Epithelial cell of alveolus of lung (primary cell): ENCODE results near the gene CCDC61. TPM values are rescaled to one million over a fixed set of nuclear protein-coding genes. Genes with fewer than 3 reads are reported as not detected.

Source experiments
- total RNA-seq: library from RNA; depleted of rRNA; stranded (reverse); fragments of >200 nt; gene quantifications from 2 replicates; pipeline ENCODE4 v1.2.1, GENCODE V29; 2015

The CCDC61 gene, protein sequence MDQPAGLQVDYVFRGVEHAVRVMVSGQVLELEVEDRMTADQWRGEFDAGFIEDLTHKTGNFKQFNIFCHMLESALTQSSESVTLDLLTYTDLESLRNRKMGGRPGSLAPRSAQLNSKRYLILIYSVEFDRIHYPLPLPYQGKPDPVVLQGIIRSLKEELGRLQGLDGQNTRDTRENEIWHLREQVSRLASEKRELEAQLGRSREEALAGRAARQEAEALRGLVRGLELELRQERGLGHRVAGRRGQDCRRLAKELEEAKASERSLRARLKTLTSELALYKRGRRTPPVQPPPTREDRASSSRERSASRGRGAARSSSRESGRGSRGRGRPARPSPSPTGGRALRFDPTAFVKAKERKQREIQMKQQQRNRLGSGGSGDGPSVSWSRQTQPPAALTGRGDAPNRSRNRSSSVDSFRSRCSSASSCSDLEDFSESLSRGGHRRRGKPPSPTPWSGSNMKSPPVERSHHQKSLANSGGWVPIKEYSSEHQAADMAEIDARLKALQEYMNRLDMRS
- total RNA-seq = 9.8 and 11.8 TPM in 2 replicates

GRCh38 chr19:45994998-45995714 lies at the start of gene CCDC61:
Gene CCDC61 (plus strand): TSS chr19:45995467. CDS start chr19:46003019, 7,552 bp downstream.

DNA sequence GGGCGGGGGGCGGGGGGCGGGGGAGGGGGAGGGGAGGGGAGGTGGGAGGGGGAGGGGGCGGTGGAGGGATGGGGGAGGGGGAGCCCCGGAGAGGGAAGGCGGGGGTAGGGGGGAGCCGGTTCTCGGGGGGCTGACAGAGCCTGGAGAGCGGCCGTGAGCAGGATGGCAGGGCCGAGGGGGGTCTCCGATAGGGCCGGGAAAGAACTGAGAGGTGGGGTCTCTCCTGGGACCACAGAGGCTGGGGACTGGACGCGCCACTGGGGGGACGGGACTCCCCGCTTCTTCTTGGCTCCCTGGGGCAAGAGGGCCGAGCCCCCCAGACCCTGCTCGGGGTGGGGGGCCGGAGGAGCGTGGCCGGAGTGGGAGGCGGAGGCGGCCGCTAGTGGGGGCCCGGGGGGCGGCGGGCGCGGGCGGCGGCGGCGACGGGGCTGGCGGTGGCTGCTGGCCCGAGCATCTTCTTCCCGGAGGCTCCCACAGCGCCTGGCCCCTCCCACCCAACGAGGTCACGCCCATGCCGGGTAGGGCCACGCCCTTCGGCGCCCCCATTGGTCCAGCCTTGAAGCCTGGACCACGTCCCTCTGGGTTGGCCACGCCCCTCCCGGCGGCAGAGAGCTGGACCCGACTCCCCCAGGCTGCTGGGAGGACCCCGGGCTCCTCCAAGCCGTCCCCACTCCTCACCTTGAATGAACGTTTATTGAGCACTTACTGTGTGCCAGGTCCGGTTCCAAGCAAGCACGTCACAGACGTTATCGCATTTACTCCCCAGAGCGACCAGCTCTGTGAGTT lies 21.5 kb upstream of the CCDC61 start, which contains the start of gene NOVA2:
Gene NOVA2 (minus strand): TSS at position 313 of the 786 bp plus-strand sequence. CDS start 514 bp downstream, outside the sequence.

GRCh38 chr19:46022431-46023310 lies 27.4 kb downstream of the CCDC61 start, which contains the start of gene PGLYRP1:
Gene PGLYRP1 (minus strand): TSS chr19:46023053. CDS start chr19:46023021, 32 bp downstream.

GRCh38 chr19:46040952-46041500 lies 45.8 kb downstream of the CCDC61 start, which contains the start of gene IGFL4:
Gene IGFL4 (minus strand): TSS chr19:46041002. CDS start chr19:46040962, 40 bp downstream.

Other genes starting within 250 kb of the CCDC61 start
- 14.9 and 22.0 TPM in 2 replicates for gene SIX5, start 226.2 kb upstream of the CCDC61 start, total RNA-seq
- 7.9 and 33.5 TPM in 2 replicates for gene DMPK, start 213.0 kb upstream of the CCDC61 start, total RNA-seq
- 28.7 and 32.5 TPM in 2 replicates for gene DMWD, start 202.6 kb upstream of the CCDC61 start, total RNA-seq
- gene RSPH6A, start 180.2 kb upstream of the CCDC61 start, total RNA-seq = 0.08 TPM in 1 of 2 replicates, not detected in the other
- gene SYMPK, start 132.3 kb upstream of the CCDC61 start, total RNA-seq = 28.1 and 34.9 TPM in 2 replicates
- gene FOXA3, start 131.1 kb upstream of the CCDC61 start, total RNA-seq = 0.13 TPM in 1 of 2 replicates, not detected in the other
- 36.7 and 38.0 TPM in 2 replicates for gene IRF2BP1, start 109.3 kb upstream of the CCDC61 start, total RNA-seq
- gene MYPOP, start 92.9 kb upstream of the CCDC61 start, total RNA-seq = 1.8 and 6.8 TPM in 2 replicates
- gene NANOS2, start 80.7 kb upstream of the CCDC61 start, total RNA-seq = not detected in 2 replicates
- under 0.01 and 0.24 TPM in 2 replicates for gene NOVA2, start 21.6 kb upstream of the CCDC61 start, total RNA-seq
- not detected in 2 replicates for gene PGLYRP1, start 27.6 kb downstream of the CCDC61 start, total RNA-seq
- gene IGFL4, start 45.5 kb downstream of the CCDC61 start, total RNA-seq = not detected in 2 replicates
- gene IGFL3, start 129.2 kb downstream of the CCDC61 start, total RNA-seq = 1.9 TPM in 1 of 2 replicates, not detected in the other
- gene IGFL2, start 152.8 kb downstream of the CCDC61 start, total RNA-seq = not detected in 2 replicates
- gene IGFL1, start 234.3 kb downstream of the CCDC61 start, total RNA-seq = not detected in 2 replicates